Hepatocyte (in vitro differentiated cells): ENCODE data around the gene FAM120B.

ENCODE experiments used
- EZH2 ChIP-seq: fragments of 200-600 bp; sonication (generic); IDR thresholded peaks from 2 replicates; pipeline ENCODE4 v1.6.1; 2016; ENCODE audit warnings: antibody characterized with exemption, mild to moderate bottlenecking, borderline replicate concordance
- TF ChIP-seq, protein P1 (sequence below): fragments of 200-600 bp; sonication (generic); IDR thresholded peaks from 2 replicates; pipeline ENCODE4 v1.5.1; 2016; ENCODE audit warnings: antibody characterized with exemption, mild to moderate bottlenecking; ENCODE audit not compliant: poor library complexity

DNA sequence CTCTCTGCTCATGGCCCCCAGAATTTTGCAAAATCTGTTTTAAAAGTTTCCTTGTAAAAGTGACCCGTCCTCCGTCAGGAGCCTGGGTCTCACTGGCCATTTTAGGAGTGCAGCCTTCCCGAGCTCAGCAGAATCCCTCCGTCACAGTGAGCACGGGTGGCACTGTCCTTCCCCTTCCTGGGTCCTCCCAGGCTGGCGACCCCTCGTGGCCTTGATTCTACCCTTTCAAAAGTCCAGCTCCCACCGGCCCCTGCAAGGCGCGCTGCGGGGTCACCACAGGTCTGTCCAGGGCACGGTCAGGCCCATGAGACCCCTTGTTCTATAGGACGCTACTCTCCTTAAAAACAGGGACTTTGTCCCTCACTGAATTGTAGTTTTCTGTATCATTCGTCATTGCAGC is 133.9 kb downstream of the FAM120B start:
- TF ChIP-seq, protein P1, sequence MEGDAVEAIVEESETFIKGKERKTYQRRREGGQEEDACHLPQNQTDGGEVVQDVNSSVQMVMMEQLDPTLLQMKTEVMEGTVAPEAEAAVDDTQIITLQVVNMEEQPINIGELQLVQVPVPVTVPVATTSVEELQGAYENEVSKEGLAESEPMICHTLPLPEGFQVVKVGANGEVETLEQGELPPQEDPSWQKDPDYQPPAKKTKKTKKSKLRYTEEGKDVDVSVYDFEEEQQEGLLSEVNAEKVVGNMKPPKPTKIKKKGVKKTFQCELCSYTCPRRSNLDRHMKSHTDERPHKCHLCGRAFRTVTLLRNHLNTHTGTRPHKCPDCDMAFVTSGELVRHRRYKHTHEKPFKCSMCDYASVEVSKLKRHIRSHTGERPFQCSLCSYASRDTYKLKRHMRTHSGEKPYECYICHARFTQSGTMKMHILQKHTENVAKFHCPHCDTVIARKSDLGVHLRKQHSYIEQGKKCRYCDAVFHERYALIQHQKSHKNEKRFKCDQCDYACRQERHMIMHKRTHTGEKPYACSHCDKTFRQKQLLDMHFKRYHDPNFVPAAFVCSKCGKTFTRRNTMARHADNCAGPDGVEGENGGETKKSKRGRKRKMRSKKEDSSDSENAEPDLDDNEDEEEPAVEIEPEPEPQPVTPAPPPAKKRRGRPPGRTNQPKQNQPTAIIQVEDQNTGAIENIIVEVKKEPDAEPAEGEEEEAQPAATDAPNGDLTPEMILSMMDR, result no peak
- no peak for TF ChIP-seq EZH2
